ENCODE results near the gene TMEM187.

TMEM187 gene

DNA sequence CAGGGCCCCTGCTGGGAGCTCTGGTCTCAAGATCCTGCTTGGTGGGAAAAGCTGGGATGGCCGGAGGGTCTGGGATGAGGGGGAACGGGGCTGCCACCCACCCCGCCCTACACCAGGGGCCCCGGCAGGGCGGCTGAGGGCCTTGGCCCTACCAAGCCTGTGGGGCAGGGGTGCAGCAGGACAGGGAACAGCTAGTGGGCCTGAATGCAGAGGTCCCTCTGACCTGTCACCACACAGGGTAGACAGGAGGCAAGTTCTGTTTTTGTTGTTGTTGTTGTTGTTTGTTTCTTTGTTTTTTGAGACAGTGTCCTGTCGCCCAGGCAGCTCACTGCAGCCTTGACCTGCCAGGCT is 27.8 kb upstream of the TMEM187 start:
- Histone ChIP-seq H3K27ac (peak overlapping the region; percentile 84), H3K4me3 (ENCODE audit: low read depth in 1 of 2, low read length in 1 of 2) (peak overlapping the region; percentile 62 to 70), H3K4me1 (ENCODE audit: control insufficient read depth in 1 of 2, insufficient read depth in 1 of 2, low read depth in 1 of 2, low read length in 1 of 2) (peaks cover 31 to 55% of the 10 kb centered on the region in 2 experiments), H3K27me3 (no peaks in the 10 kb centered on the region), H3K36me3 (peaks cover 8% of the 10 kb centered on the region), H3K9me3 (no peaks in the 10 kb centered on the region)
- TF ChIP-seq, protein P1, sequence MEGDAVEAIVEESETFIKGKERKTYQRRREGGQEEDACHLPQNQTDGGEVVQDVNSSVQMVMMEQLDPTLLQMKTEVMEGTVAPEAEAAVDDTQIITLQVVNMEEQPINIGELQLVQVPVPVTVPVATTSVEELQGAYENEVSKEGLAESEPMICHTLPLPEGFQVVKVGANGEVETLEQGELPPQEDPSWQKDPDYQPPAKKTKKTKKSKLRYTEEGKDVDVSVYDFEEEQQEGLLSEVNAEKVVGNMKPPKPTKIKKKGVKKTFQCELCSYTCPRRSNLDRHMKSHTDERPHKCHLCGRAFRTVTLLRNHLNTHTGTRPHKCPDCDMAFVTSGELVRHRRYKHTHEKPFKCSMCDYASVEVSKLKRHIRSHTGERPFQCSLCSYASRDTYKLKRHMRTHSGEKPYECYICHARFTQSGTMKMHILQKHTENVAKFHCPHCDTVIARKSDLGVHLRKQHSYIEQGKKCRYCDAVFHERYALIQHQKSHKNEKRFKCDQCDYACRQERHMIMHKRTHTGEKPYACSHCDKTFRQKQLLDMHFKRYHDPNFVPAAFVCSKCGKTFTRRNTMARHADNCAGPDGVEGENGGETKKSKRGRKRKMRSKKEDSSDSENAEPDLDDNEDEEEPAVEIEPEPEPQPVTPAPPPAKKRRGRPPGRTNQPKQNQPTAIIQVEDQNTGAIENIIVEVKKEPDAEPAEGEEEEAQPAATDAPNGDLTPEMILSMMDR (IDR thresholded peaks at IDR 0.05) = peak; percentile 22

DNA sequence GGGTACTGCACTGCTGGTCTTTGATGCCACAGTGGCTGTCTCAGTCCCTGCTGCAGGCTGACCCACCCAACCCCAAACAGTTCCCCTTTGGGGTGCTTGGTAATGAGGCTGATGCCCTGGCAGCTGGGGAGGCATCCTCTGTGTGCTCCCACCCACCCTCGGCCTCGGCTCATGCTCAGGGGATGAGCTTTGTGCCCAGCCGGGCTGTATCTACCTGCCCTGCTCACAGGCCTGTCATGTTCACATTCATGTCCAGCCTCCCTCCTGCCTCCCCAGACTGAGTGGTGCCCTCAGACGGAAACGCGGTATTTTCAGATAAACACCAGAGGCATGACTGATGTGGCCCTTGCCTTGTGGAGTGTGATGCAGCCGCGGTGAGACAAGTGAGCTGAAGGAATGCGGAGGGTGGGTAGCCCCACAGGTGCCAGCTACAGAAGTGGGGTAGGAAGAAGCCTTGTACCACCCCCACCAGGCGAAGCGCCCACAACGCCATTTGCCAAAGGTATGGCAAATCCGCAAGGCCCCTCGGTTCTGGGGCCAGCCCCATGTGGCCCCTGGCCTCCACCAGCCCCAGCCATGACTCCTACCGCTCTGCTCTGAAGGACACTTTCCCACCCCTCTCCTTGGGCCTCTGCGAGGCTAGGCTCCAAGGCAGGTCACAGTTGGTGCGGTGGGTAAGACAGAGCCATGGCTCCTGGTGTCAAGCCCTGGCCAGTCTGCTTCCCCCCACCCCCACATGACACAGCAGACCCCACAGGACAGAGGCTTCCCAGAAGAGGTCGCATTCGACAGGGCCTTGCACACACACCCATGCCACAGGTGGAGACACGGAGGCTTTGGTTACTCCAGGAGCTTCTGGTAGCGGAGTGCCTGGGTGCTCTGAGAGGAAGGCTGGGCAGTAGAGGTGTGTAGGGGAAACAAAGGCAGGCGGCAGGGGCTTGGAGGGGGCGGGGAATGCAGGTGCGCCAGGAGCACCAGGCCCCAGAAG is 26.3 kb upstream of the TMEM187 start:
- Histone ChIP-seq H3K27ac (peak overlapping the region; percentile 70), H3K4me1 (ENCODE audit: control insufficient read depth in 1 of 2, insufficient read depth in 1 of 2, low read depth in 1 of 2, low read length in 1 of 2) (peaks cover 30 to 54% of the 10 kb centered on the region in 2 experiments), H3K9me3 (no peaks in the 10 kb centered on the region), H3K4me3 (ENCODE audit: low read depth in 1 of 2, low read length in 1 of 2) (no peak overlapping the region), H3K36me3 (no peaks in the 10 kb centered on the region), H3K27me3 (no peaks in the 10 kb centered on the region)
- TF ChIP-seq, protein P1 (IDR thresholded peaks at IDR 0.05) = no peak

DNA sequence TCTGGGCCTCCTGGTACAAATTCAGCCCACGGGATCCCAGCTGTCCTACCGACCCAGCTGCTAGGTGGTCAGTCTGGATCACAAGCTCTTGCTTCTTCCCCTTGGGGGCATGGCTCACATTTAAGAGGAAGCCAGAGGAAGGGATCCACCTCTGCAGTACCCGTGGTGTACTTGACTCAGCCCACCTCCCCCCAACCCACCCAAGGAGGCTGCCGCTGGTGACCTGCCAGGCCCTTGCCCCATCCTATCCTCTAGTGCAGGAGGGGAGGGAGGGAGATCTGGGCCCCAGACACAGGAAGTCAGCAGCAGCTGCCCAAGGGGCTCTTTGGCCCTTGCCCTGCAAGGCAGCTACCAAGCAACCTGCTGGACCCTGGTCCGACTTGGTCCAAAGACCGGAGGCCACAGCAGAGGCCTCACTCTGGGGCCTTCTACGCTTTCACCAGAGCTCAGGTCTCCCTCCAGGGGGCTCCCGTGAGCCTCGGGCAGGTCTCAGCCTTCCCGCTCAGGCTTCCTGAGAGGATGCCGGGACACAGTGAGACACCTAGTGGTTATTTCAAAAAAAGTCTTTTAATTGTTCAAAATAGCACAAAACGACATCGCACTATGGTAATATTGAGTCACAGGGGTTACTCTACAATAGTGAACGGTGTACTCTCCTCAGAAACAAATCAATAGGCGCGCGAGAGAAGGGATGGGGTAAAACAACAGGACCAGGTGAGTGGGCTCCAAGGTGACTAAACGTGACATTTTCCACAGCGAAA is 25.4 kb upstream of the TMEM187 start:
- Histone ChIP-seq H3K27ac (peak overlapping the region; percentile 70), H3K27me3 (no peaks in the 10 kb centered on the region), H3K4me3 (ENCODE audit: low read depth in 1 of 2, low read length in 1 of 2) (no peak overlapping the region), H3K36me3 (peaks cover 6% of the 10 kb centered on the region), H3K4me1 (ENCODE audit: control insufficient read depth in 1 of 2, insufficient read depth in 1 of 2, low read depth in 1 of 2, low read length in 1 of 2) (peaks cover 22 to 47% of the 10 kb centered on the region in 2 experiments), H3K9me3 (no peaks in the 10 kb centered on the region)
- TF ChIP-seq, protein P1 (IDR thresholded peaks at IDR 0.05) = peak; percentile 80

DNA sequence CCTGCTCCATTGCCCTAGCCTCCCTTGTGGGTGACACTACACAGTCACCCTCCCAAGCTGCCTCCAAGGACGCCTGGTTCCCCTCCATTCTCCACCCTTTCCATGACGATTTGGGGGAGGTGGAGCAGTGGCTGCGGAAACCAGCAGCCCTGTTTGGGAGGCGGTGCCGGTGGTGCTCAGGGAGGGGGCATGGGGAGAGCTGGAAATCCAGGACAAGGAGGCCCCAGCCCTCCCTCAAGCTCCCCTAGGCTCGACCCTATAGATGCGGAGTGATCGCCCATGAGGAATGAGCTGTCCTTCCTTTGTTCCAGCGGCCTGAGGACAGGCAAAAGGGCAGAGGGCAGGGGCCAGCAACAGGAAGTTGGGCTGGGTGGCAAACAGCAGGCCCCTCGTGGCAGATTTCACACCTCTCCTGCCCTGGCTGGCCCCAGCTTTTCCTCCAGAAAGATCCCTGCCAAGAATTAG is 24.5 kb upstream of the TMEM187 start:
- Histone ChIP-seq H3K9me3 (no peaks in the 10 kb centered on the region), H3K4me3 (ENCODE audit: low read depth in 1 of 2, low read length in 1 of 2) (no peak overlapping the region), H3K27me3 (no peaks in the 10 kb centered on the region), H3K4me1 (ENCODE audit: control insufficient read depth in 1 of 2, insufficient read depth in 1 of 2, low read depth in 1 of 2, low read length in 1 of 2) (peaks cover 18 to 47% of the 10 kb centered on the region in 2 experiments), H3K27ac (peak overlapping the region; percentile 70), H3K36me3 (peaks cover 6% of the 10 kb centered on the region)
- TF ChIP-seq, protein P1 (IDR thresholded peaks at IDR 0.05) = no peak

DNA sequence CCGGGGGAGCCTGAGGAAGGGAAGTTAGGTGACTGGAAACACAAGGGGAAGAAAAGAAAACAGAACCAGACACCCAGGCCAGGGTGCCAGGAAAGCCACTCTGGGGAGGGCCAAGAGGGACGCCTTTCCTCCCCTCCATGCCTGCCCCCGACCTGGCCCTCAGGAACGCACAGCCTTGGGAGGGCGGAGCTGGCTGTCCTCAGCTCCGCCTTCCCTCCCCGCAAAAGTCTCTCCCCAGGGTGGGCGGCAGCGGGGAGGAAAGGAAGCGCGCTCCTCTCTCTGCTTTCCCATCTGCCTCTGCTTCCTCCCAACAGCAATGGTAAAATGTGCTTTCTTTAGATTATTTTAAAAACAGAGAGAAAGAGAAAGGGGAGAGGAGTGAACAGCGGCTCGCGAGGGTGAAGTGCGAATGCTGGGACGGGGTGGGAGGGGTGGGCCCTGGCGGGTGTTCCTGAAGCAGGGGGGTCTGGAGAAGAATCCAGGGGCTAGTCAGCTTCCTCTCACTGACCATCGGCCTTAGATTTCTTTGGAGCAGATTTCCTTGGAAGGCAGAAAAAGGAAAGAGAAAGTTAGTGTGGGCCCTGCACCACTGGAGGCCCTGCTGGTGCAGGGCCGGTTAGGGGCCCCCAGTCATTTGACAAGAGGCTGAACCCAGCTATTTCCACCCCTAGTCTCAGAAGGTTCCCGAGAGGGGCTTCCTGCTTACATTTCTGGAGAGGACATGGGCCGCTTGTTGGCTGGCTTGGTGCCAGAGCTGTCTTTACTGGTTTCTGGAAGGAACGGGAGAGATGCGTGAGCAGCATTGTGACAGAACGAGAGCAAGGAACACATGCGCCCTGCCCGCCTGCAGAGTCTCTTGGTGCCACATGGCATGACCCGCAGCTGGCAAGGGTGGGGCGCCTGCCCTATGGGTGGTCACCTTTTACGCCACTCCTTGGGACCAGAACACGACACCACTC is 23.4 kb upstream of the TMEM187 start:
- TF ChIP-seq, protein P1 (IDR thresholded peaks at IDR 0.05) = no peak
- no peak overlapping the region for H3K4me3 ChIP-seq (ENCODE audit: low read depth in 1 of 2, low read length in 1 of 2)
- H3K4me1 ChIP-seq (ENCODE audit: control insufficient read depth in 1 of 2, insufficient read depth in 1 of 2, low read depth in 1 of 2, low read length in 1 of 2) = peaks cover 11 to 38% of the 10 kb centered on the region in 2 experiments
- no peaks in the 10 kb centered on the region for H3K9me3 ChIP-seq
- H3K27ac ChIP-seq = peak overlapping the region; percentile 70
- H3K36me3 ChIP-seq = peaks cover 9% of the 10 kb centered on the region
- H3K27me3 ChIP-seq = no peaks in the 10 kb centered on the region
